Breast epithelium (tissue), 3 donors: ENCODE results near the gene SCT.

Experiments used
- CTCF ChIP-seq, 3 donors: fragments of 450-650 bp; IDR thresholded peaks; one replicate each; pipeline ENCODE4 v1.5.1; 2016 to 2017; ENCODE audit warnings: antibody characterized with exemption in 3 of 3, mild to moderate bottlenecking in 3 of 3, moderate library complexity in 3 of 3
- POLR2A ChIP-seq: fragments of 450-650 bp; IDR thresholded peaks from one replicate; pipeline ENCODE4 v1.6.1; 2016; ENCODE audit warnings: antibody characterized with exemption, mild to moderate bottlenecking, moderate library complexity

- TF ChIP-seq CTCF (IDR thresholded peaks at IDR 0.05) (no peak), POLR2A (no peak)
These were observed 45.6 kb downstream of the SCT start for GRCh38 chr11:581342-581741.
